GM13976 (cell line): ENCODE data around the gene TMEM221.

Experiments
- DNase-seq: peaks from one replicate; pipeline ENCODE4 v3.0.0; 2012; ENCODE audit warnings: low spot score
- CTCF ChIP-seq: IDR thresholded peaks from 2 replicates; pipeline ENCODE4 v1.5.1; 2012; ENCODE audit warnings: borderline replicate concordance, mild to moderate bottlenecking; ENCODE audit not compliant: insufficient read depth; ENCODE audit errors: extremely low read depth, missing control alignments, control extremely low read depth
- in situ Hi-C: fragments of 300-500 bp; cut with MboI; formaldehyde crosslinking; loops from one replicate; pipeline ENCODE4 v1.12.0; 2022; ENCODE audit warnings: low sequenced_read_pairs, mixed read lengths, inconsistent platforms; ENCODE audit not compliant: unreplicated experiment

Gene TMEM221

DNA sequence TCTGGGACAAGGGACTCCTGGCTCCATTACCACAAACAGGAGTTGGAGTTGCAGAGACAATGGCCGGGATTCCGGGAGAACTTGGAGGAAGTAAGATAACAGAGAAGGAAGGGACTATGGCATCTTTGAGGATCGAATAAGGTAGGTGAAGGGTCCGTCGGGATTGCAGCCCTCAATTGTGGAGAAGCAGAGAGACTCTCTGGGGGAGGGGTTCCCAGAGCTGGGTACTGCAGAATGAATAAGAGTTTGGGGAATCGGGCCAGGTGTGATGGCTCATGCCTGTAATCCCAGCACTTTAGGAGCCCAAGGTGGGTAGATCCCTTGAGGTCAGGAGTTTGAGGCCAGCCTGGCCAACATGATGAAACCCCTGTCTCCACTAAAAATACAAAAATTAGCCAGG lies 46.8 kb downstream of the TMEM221 start:
- in situ Hi-C loops: no loop called here
- DNase-seq: no peak
- TF ChIP-seq CTCF: no peak

- no peak for TF ChIP-seq CTCF
- in situ Hi-C loops: no loop called here
- no peak for DNase-seq
Observed at GRCh38 chr19:17398902-17399527, 49.5 kb downstream of the TMEM221 start.

GRCh38 chr19:17394891-17395415 lies 53.5 kb downstream of the TMEM221 start:
- DNase-seq: peak; percentile 83
- in situ Hi-C loops: no loop called here
- TF ChIP-seq CTCF: peak; percentile 72

GRCh38 chr19:17393914-17394313 lies 54.6 kb downstream of the TMEM221 start, which contains the start of gene CCDC194:
TSS of gene CCDC194 (minus strand) at chr19:17394196. CDS start at chr19:17394158, 38 bp downstream.
- TF ChIP-seq CTCF: no peak
- no peak for DNase-seq
- in situ Hi-C loops: no loop called here

DNA sequence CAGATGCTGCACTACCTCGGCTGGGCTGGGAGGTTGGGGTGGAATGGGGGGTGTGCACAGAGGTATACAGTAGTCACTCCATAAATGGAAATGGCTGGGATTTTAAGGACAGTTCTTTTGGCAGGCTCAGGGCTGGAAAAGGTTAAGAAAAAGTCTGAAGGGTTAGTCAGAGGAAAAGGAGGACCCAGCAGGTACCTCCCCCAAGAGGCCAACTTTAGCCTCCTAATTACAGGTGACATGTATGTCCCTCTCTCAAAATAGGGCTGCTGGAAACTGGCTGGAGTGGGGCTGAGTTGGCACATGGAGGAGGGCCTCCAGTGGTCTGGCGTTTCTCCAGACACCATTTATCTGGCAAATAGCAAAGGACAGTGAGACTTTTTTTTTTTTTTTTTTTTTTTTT lies 55.5 kb downstream of the TMEM221 start:
- in situ Hi-C loops: no loop called here

GRCh38 chr19:17391371-17392151 lies 56.9 kb downstream of the TMEM221 start:
- DNase-seq: peak; percentile 34
- in situ Hi-C loops: no loop called here
- TF ChIP-seq CTCF: no peak

More for the DNA sequence above, 55.5 kb downstream of the TMEM221 start:
- DNase-seq: no peak
- no peak for TF ChIP-seq CTCF
